Thymus (tissue), 11 donors: ENCODE data around the gene MRPL55. TPM values are rescaled to one million over a fixed set of nuclear protein-coding genes. Genes with fewer than 3 reads are reported as not detected.
A peak's percentile ranks its signal among the peaks of the same experiment; 100 is the strongest.
"Not testable (repeated sequence)": the region's sequence is repeated elsewhere in the genome, so short reads cannot be mapped to it uniquely, and the experiment has no call there.

Experiments used
- DNase-seq, 9 donors: peaks; one replicate each; pipeline ENCODE4 v3.0.0-alpha.2; 2013; ENCODE audit warnings: low spot score in 9 of 9, low read depth in 6 of 9, missing footprints in 1 of 9
- H3K27ac ChIP-seq, 2 donors: one replicate each; pipeline ENCODE4 v1.5.1; 2013; ENCODE audit warnings: control low read depth in 1 of 2, low read depth in 1 of 2, low read length in 1 of 2, mild to moderate bottlenecking in 1 of 2, moderate library complexity in 1 of 2
- H3K27me3 ChIP-seq, 2 donors: one replicate each; pipeline ENCODE4 v1.5.1; 2013; ENCODE audit warnings: low read length in 1 of 2; ENCODE audit not compliant: control insufficient read depth in 2 of 2, insufficient read depth in 1 of 2
- H3K36me3 ChIP-seq, 2 donors: one replicate each; pipeline ENCODE4 v1.5.1; 2013; ENCODE audit warnings: low read length in 1 of 2, mild to moderate bottlenecking in 1 of 2, moderate library complexity in 1 of 2; ENCODE audit not compliant: control insufficient read depth in 2 of 2, insufficient read depth in 2 of 2
- H3K4me1 ChIP-seq, 2 donors: one replicate each; pipeline ENCODE4 v1.5.1; 2013; ENCODE audit warnings: low read length in 2 of 2; ENCODE audit not compliant: control insufficient read depth in 2 of 2, insufficient read depth in 2 of 2
- H3K4me3 ChIP-seq, 2 donors: one replicate each; pipeline ENCODE4 v1.5.1; 2013; ENCODE audit warnings: low read length in 2 of 2, control low read depth in 1 of 2, mild to moderate bottlenecking in 1 of 2
- H3K9me3 ChIP-seq, 2 donors: one replicate each; pipeline ENCODE4 v1.5.1; 2013; ENCODE audit warnings: low read length in 1 of 2, mild to moderate bottlenecking in 1 of 2; ENCODE audit not compliant: control insufficient read depth in 2 of 2, insufficient read depth in 1 of 2
- WGBS: extraction: QIAGEN DNeasy Blood & Tissue Kit; methylation state at CpG from one replicate; pipeline ENCODE4 v1.1.7; 2013; 5-methylcytosine and 5-hydroxymethylcytosine counted together
- polyA plus RNA-seq: library from polyadenylated mRNA; stranded (reverse); fragments of 200-250 nt; gene quantifications from one replicate; pipeline ENCODE4 v1.2.3, GENCODE V29; 2013
- total RNA-seq: library from RNA; stranded (reverse); fragments of 120-200 nt; gene quantifications from one replicate; pipeline ENCODE4 v1.2.4, GENCODE V29; 2013
- donor health status: healthy.

MRPL55 gene
- total and polyA plus RNA-seq, 2 donors = 58.5 to 96.7 TPM

GRCh38 chr1:228118040-228118439 lies 8.9 kb upstream of the MRPL55 start:
- 91% methylated on average over 2 of the region's 2 CpGs for WGBS
- Histone ChIP-seq H3K36me3 (no peaks in the 10 kb centered on the region), H3K27ac (no peak overlapping the region), H3K4me1 (no peaks in the 10 kb centered on the region), H3K9me3 (peaks cover 0 to 5% of the 10 kb centered on the region in 2 donors), H3K27me3 (peaks cover 0 to under 1% of the 10 kb centered on the region in 2 donors), H3K4me3 (no peak overlapping the region)
- no peak for DNase-seq

DNA sequence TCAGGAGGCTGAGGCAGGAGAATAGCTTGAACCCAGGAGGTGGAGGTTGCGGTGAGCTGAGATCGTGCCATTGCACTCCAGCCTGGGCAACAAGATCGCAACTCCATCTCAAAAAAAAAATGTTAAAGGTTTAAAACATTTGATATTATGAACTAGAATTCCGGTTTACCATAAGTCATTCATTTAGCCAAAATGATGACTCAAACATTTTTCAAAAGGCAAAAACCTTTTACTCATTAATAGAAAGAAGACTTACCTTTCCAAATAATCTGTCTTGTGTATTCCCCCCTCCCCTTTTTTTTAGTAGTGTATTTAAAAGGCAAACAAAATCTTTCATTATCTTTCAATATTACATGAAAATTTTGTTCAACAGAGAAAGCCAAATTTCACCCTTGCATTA lies 8.2 kb upstream of the MRPL55 start:
- no peak for DNase-seq
- WGBS = 98% methylated on average over 4 of the region's 4 CpGs
- no peak overlapping the region for H3K27ac ChIP-seq
- no peaks in the 10 kb centered on the region for H3K4me1 ChIP-seq
- H3K4me3 ChIP-seq = no peak overlapping the region
- no peaks in the 10 kb centered on the region for H3K36me3 ChIP-seq
- peaks cover 0 to 5% of the 10 kb centered on the region in 2 donors for H3K9me3 ChIP-seq
- H3K27me3 ChIP-seq = no peaks in the 10 kb centered on the region

- 93% methylated on average over 3 of the region's 3 CpGs for WGBS
- Histone ChIP-seq H3K4me1 (peaks cover 4 to 5% of the 10 kb centered on the region in 2 donors), H3K4me3 (no peak overlapping the region)
These were observed 5.7 kb upstream of the MRPL55 start for GRCh38 chr1:228114827-228115226.

DNA sequence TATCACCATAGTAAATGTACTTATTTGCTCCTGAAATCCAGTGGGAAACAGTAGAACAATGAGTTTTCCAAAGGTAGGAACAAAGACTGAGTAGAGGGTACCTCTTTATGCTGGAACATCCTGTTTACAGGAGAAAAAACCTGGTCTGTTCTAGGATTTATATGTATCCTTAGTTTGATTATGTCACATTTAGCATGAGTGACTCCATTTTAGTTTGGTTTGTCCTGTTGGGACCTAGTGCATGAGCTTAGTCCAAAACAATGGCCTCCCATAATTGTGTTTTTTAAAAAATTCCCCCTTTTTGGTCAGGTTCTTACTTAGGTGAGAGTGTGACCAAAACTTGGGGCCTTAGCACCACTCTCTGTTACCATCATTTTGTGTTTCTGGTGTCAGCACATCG lies 3.5 kb upstream of the MRPL55 start:
- peaks cover 0 to 3% of the 10 kb centered on the region in 2 donors for H3K9me3 ChIP-seq
- H3K36me3 ChIP-seq = peaks cover 3% of the 10 kb centered on the region in 2 donors
- H3K4me3 ChIP-seq = no peak overlapping the region
- H3K27ac ChIP-seq = no peak overlapping the region
- H3K4me1 ChIP-seq = peaks cover 9 to 19% of the 10 kb centered on the region in 2 donors
- DNase-seq = no peak
- 93% methylated on average over 1 of the region's 1 CpG for WGBS
- H3K27me3 ChIP-seq = no peaks in the 10 kb centered on the region

More at GRCh38 chr1:228114827-228115226, 5.7 kb upstream of the MRPL55 start:
- Histone ChIP-seq H3K9me3 (peaks cover 0 to 5% of the 10 kb centered on the region in 2 donors), H3K27ac (no peak overlapping the region), H3K27me3 (no peaks in the 10 kb centered on the region), H3K36me3 (no peaks in the 10 kb centered on the region)
- DNase-seq = no peak

DNA sequence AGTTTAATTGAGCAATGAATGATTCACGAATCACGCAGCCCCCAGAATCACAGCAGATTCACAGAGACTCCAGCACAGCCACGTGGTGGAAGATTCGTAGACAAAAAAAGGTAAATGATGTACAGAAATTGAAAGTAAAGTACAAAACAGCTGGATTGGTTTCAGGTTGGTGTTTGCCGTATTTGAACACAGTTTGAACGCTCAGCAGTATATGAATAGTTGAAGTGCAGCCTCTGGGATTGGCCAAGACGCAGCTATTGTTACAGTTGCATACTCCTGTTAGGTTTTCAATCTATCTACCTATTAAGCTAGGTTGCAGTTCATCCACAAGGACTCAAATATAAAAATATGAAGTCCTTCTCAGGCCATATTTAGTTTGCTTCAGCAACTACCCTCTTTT lies 3.1 kb upstream of the MRPL55 start:
- H3K4me3 ChIP-seq = no peak overlapping the region
- H3K4me1 ChIP-seq = peaks cover 9 to 19% of the 10 kb centered on the region in 2 donors
- peaks cover 6 to 7% of the 10 kb centered on the region in 2 donors for H3K36me3 ChIP-seq
- 93% methylated on average over 7 of the region's 7 CpGs for WGBS
- DNase-seq = no peak
- peaks cover 0 to 3% of the 10 kb centered on the region in 2 donors for H3K9me3 ChIP-seq
- H3K27ac ChIP-seq = no peak overlapping the region
- H3K27me3 ChIP-seq = no peaks in the 10 kb centered on the region

DNA sequence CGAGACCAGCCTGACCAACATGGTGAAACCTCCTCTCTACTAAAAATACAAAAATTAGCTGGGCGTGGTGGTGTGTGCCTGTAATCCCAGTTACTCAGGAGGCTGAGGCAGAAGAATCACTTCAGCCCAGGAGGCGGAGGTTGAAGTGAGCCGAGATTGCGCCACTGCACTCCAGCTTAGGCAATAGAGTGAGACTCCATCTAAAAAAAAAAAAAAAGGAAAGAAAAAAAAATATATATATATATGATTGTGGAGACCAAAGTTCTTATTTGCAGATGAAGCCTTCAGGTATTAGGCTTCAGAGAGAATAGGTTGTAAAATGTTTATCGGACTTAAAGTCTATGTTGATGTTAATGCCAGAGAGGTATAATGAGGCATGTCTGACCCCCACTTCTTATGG lies 2.2 kb upstream of the MRPL55 start:
- H3K27ac ChIP-seq, DNase-seq, H3K9me3 ChIP-seq, H3K27me3 ChIP-seq, H3K4me3 ChIP-seq: not testable (repeated sequence)
- H3K4me1 ChIP-seq = peaks cover 9 to 19% of the 10 kb centered on the region in 2 donors
- WGBS = 97% methylated on average over 6 of the region's 6 CpGs
- peaks cover 10 to 14% of the 10 kb centered on the region in 2 donors for H3K36me3 ChIP-seq

DNA sequence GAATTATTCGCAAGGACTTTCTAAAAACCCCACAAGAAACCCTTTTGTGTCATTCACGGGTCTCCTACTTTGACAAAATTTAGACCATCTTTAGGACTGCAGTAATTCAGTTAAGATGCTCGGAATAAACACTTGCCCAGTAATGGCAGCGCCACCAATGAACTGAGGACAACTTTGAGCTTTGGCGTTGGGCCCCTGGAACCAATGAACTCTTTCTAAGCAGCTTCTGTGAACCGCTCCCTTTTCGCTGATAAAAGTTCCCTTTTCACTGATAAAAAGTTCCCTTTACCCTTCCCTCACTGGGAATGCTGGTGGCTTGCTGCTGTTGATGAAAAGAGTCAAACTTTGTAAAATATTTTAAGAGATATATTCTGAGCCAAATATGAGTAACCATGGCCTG lies 1.5 kb upstream of the MRPL55 start:
- peaks cover 9 to 19% of the 10 kb centered on the region in 2 donors for H3K4me1 ChIP-seq
- no peak for DNase-seq
- peaks cover 17 to 20% of the 10 kb centered on the region in 2 donors for H3K36me3 ChIP-seq
- WGBS = 97% methylated on average over 7 of the region's 7 CpGs
- peaks cover 0 to 3% of the 10 kb centered on the region in 2 donors for H3K9me3 ChIP-seq
- H3K4me3 ChIP-seq = no peak overlapping the region
- H3K27ac ChIP-seq = no peak overlapping the region
- no peaks in the 10 kb centered on the region for H3K27me3 ChIP-seq

GRCh38 chr1:228109962-228110488 lies 926 bp upstream of the MRPL55 start:
- peaks cover 9 to 19% of the 10 kb centered on the region in 2 donors for H3K4me1 ChIP-seq
- H3K27ac ChIP-seq = peak overlapping the region in 1 of 2 donors; percentile 89
- WGBS = 49% methylated on average over 15 of the region's 15 CpGs
- H3K36me3 ChIP-seq = peaks cover 17 to 20% of the 10 kb centered on the region in 2 donors
- H3K27me3 ChIP-seq = no peaks in the 10 kb centered on the region
- DNase-seq = peak in 1 of 9 donors; percentile 21
- H3K4me3 ChIP-seq = peak overlapping the region; percentile 86 to 88
- H3K9me3 ChIP-seq = peaks cover 0 to 3% of the 10 kb centered on the region in 2 donors

GRCh38 chr1:228108742-228109072 lies 392 bp downstream of the MRPL55 start:
- no peaks in the 10 kb centered on the region for H3K27me3 ChIP-seq
- peaks cover 0 to 5% of the 10 kb centered on the region in 2 donors for H3K9me3 ChIP-seq
- 6% methylated on average over 8 of the region's 8 CpGs for WGBS

More at GRCh38 chr1:228108742-228109072, 392 bp downstream of the MRPL55 start:
- Histone ChIP-seq H3K4me3 (peak overlapping the region; percentile 86 to 88), H3K36me3 (peaks cover 17 to 20% of the 10 kb centered on the region in 2 donors), H3K4me1 (peaks cover 11 to 26% of the 10 kb centered on the region in 2 donors), H3K27ac (peak overlapping the region; percentile 72 to 90)
- no peak for DNase-seq
